Skin of body (tissue), 3 donors: Measurements from ENCODE around the gene RBM34. TPM values are rescaled to one million over a fixed set of nuclear protein-coding genes. Genes with fewer than 3 reads are reported as not detected.
"Not testable (repeated sequence)": the region's sequence is repeated elsewhere in the genome, so short reads cannot be mapped to it uniquely, and the experiment has no call there.

ENCODE experiments used
- DNase-seq: peaks from one replicate; lab custom pipeline; 2025; lab: John Stamatoyannopoulos, UW
- small RNA-seq: library from RNA; depleted of rRNA; stranded (forward); fragments of <200 nt; gene quantifications from one replicate; pipeline ENCODE3, GENCODE V24; 2014; ENCODE audit warnings: low replicate concordance
- total RNA-seq: library from RNA; depleted of rRNA; stranded (reverse); fragments of >200 nt; gene quantifications from one replicate; pipeline ENCODE4 v1.2.3, GENCODE V29; 2014

RBM34 gene
- total RNA-seq, 1 donor from 2014 or later: 47.2 TPM

GRCh38 chr1:235093013-235093695 is 67.9 kb downstream of the RBM34 start:
- DNase-seq: peak; percentile 71

- DNase-seq: not testable (repeated sequence)
These were observed 68.6 kb downstream of the RBM34 start for GRCh38 chr1:235092415-235092814.

- DNase-seq: not testable (repeated sequence)
These were observed 69.0 kb downstream of the RBM34 start for GRCh38 chr1:235092045-235092406.

- not testable (repeated sequence) for DNase-seq
These were observed 69.6 kb downstream of the RBM34 start for GRCh38 chr1:235091319-235092044.

- peak; percentile 90 for DNase-seq
These were observed 70.5 kb downstream of the RBM34 start for GRCh38 chr1:235090406-235091069.

GRCh38 chr1:235088907-235089306 is 72.1 kb downstream of the RBM34 start:
- DNase-seq: no peak

- DNase-seq: no peak
These were observed 72.6 kb downstream of the RBM34 start for GRCh38 chr1:235088430-235088829.

- no peak for DNase-seq
These were observed 73.1 kb downstream of the RBM34 start for GRCh38 chr1:235087906-235088305.

GRCh38 chr1:235085411-235086117 is 75.5 kb downstream of the RBM34 start:
- not testable (repeated sequence) for DNase-seq

Small RNA genes within 50 kb of the gene (small RNA-seq; reads per million reads assigned to genes)
- not detected for gene AL732292.1
- not detected for gene MIR4753
- 8.7 reads per million, percentile 92 among the genes with 10 or more reads in this experiment for gene SNORA14B

Other genes starting within 250 kb of the RBM34 start
- 77.9 TPM for gene TOMM20, start 32.4 kb downstream of the RBM34 start, total RNA-seq
- 62.9 TPM for gene ARID4B, start 166.9 kb upstream of the RBM34 start, total RNA-seq
- 17.4 TPM for gene GGPS1, start 167.3 kb upstream of the RBM34 start, total RNA-seq
- gene TBCE, start 206.2 kb upstream of the RBM34 start, total RNA-seq: 25.8 TPM